LNCaP clone FGC (cell line): ENCODE measurements around the gene DLG5.

ENCODE experiments used
- DNase-seq: peaks from one replicate; pipeline ENCODE4 v3.0.0-alpha.2; 2011; ENCODE audit warnings: low read depth
- H3K4me3 ChIP-seq: 2 replicates; pipeline ENCODE4 v1.5.1; 2011; ENCODE audit warnings: mild to moderate bottlenecking, low read depth, low read length, control low read depth
- CTCF ChIP-seq: IDR thresholded peaks from 2 replicates; pipeline ENCODE4 v1.5.1; 2012; ENCODE audit warnings: mild to moderate bottlenecking; ENCODE audit not compliant: control insufficient read depth, insufficient read depth; ENCODE audit errors: extremely low read depth

The DLG5 gene

GRCh38 chr10:77845451-77845850, 81.1 kb downstream of the DLG5 start:
- no peak for TF ChIP-seq CTCF
- H3K4me3 ChIP-seq: no peak overlapping the region
- DNase-seq: no peak

GRCh38 chr10:77844713-77845445, 81.7 kb downstream of the DLG5 start:
- TF ChIP-seq CTCF: no peak
- no peak overlapping the region for H3K4me3 ChIP-seq
- DNase-seq: no peak

GRCh38 chr10:77844177-77844576, 82.4 kb downstream of the DLG5 start:
- H3K4me3 ChIP-seq: no peak overlapping the region
- TF ChIP-seq CTCF: no peak
- DNase-seq: no peak

- no peak for TF ChIP-seq CTCF
- no peak for DNase-seq
- no peak overlapping the region for H3K4me3 ChIP-seq
Measured at GRCh38 chr10:77843264-77843663, 83.3 kb downstream of the DLG5 start.

- no peak for TF ChIP-seq CTCF
- no peak for DNase-seq
- H3K4me3 ChIP-seq: no peak overlapping the region
Measured at GRCh38 chr10:77842652-77843212, 83.8 kb downstream of the DLG5 start.

GRCh38 chr10:77841711-77842375, 84.7 kb downstream of the DLG5 start:
- no peak for TF ChIP-seq CTCF
- H3K4me3 ChIP-seq: no peak overlapping the region
- DNase-seq: no peak
